Erythroblast (primary cell): Measurements from ENCODE around the gene ACOT7.
"Not testable (repeated sequence)": the region's sequence is repeated elsewhere in the genome, so short reads cannot be mapped to it uniquely, and the experiment has no call there.

ENCODE experiments used
- DNase-seq, 2 experiments: peaks; one replicate each; lab custom pipeline; 2025; lab: John Stamatoyannopoulos, UW
- GATA1 ChIP-seq: IDR thresholded peaks from 2 replicates; pipeline ENCODE4 v1.6.1; 2011; ENCODE audit warnings: low read depth, mild to moderate bottlenecking, control low read depth, low read length, moderate library complexity
- POLR2A ChIP-seq: IDR thresholded peaks from 2 replicates; pipeline ENCODE4 v1.6.1; 2011; ENCODE audit warnings: mild to moderate bottlenecking, low read length

Gene ACOT7

DNA sequence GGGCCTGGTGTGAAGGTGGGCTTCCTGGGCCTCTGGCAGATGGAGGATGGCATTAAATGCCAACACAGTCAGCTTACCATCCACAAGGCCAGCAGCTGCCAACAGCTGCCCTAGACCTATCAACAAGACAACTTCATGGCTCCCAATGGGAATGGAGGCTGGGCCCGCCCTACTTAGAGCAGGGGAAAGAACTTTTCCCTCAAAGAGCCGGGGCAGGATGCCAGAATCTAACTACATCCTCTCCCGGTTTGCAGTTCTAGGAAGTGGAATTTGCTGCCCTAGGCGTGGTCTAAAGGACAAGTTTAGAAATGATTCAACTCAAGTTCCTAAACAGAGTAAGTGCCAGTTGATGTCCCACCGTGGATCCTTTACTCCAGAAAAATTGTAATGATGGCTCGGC, 170.9 kb downstream of the ACOT7 start:
- DNase-seq, result no peak
- TF ChIP-seq POLR2A (no peak), GATA1 (no peak)

- TF ChIP-seq GATA1, result no peak
- TF ChIP-seq POLR2A, result no peak
- no peak for DNase-seq
Measured at GRCh38 chr1:6221210-6221784, 172.3 kb downstream of the ACOT7 start.

GRCh38 chr1:6220236-6220635, 173.3 kb downstream of the ACOT7 start:
- TF ChIP-seq POLR2A (no peak), GATA1 (no peak)
- DNase-seq, result no peak

GRCh38 chr1:6219641-6220040, 173.9 kb downstream of the ACOT7 start:
- not testable (repeated sequence) for DNase-seq

- no peak for DNase-seq
- TF ChIP-seq GATA1, result no peak
- no peak for TF ChIP-seq POLR2A
Measured at GRCh38 chr1:6218375-6219164, 175.0 kb downstream of the ACOT7 start.
